HG03565 (cell line): Measurements from ENCODE around the gene CARM1.

Experiments used
- ATAC-seq: cut with Tn5 transposase; IDR thresholded peaks from one replicate; pipeline ENCODE4 v1.9.1; 2021; ENCODE audit warnings: mild to moderate bottlenecking, moderate library complexity; ENCODE audit not compliant: unreplicated experiment

The CARM1 gene

DNA sequence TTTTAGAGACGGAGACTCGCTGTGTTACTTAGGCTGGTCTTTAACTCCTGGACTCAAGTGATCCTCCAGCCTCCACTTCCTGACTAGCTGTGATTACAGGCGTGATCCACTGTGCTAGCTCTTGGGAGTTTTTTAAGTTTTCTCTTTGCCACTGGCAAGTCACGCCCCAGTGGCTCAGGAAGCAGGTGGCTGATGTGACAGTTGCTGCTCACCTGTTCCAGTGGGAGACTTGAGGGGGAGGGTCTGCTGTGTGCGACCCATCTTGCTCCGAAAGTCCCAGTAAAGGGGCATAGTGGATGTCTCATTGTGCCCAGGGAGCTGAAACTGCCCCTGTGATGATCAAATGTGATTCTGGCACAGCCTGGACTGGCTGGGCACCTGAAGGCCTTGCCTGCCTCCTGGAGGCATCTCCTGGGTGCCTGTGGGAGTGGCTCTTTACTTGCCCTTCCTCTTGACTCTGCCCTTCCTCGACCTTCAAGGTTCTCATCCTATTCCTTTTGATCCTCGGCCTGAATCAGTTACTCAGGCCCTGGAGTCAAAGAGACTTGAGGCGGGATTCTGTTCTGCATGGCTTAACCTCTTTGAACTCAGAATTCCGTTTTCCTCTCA, 97.3 kb downstream of the CARM1 start:
- ATAC-seq: no peak

- no peak for ATAC-seq
These were observed 99.9 kb downstream of the CARM1 start for GRCh38 chr19:10971107-10971726.
